Activated CD4-positive, alpha-beta T cell treated with anti-CD3 and anti-CD28 coated beads, Interleukin-2, amount 50 U/mL, for 1 hour (primary cell): ENCODE measurements around the gene RIOK1.
"Not testable (repeated sequence)": the region's sequence is repeated elsewhere in the genome, so short reads cannot be mapped to it uniquely, and the experiment has no call there.

Experiments used
- DNase-seq: peaks from one replicate; pipeline ENCODE4 v3.0.0-alpha.2; 2020

The RIOK1 gene

DNA sequence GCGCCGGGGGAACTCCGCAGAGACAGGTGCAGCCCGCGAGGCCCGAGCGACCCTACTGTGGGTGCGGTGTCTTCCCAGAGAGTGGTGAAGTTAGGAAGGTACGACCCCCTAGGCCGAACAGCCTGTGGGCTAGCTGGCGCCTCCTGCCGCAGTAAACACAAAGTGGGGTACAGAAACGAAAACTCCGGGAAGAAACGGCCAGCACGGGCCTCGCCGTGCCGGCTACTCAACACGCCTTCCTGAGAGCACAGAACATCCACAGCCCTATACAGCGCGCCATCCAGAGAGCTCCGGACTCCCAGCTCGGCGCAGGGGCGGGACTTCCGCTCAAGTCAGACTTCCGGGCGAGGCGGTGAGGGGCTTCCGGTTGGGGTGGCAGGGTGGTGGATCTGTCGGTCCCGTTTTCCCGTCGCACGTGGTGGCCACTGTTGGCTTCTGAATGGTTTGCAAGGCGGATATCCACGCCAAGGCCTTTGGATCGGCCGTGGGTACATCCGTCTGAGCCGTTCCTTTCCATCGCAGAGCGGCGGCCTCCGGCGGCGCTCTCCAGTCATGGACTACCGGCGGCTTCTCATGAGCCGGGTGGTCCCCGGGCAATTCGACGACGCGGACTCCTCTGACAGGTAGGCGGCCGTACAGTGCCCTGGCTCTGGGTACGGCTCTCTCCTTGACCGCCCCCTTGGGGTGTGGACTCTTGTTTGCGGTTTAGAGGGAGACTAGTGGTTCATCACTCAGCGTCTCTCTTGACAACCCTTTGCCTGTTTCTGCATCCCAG, at the start of gene RIOK1, which contains the start of gene CAGE1:
RIOK1 (plus strand) TSS at position 358 of the 775 bp plus-strand sequence; CDS start at position 553, 195 bp downstream.
CAGE1 (minus strand) TSS at position 292 of the 775 bp plus-strand sequence. CDS start 2,569 bp downstream, outside the sequence.
- peak; percentile 94 for DNase-seq

- no peak for DNase-seq
Measured at GRCh38 chr6:7341271-7341670, 48.3 kb upstream of the RIOK1 start.

DNA sequence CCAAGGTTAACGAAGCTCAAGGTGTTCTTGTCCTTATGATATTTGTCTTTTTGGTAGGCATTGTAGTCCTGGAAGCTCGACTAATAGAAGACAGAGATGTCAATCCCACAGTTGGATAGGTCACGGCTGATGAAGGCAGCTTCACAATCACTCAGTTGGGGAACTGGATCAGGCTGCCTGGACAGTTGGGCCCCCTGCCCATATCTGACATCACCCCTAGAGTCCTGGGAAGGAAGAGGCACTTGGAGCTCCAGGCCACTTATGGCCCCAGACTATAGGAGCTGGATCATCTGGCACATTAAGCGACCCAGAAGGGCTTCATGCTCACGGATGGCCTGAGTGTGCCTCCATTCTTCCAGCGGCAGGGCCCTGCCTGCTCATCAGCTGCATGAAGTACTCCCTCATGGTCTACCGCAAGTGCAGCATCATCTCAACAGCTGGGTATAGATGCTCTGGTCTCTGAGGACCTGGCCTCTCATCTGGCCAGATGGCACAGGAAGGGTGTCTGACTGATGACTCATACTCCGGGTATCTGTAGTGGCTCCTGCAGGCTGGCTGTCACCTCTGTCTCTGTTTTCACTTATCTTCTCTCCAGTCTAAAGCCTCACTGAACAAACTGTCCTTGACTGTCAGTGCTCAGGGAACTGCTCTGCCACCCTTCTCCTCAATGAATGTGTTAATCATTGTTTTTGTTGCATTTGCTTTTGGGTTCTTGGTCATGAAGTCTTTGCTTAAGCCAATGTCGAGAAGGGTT, 47.4 kb upstream of the RIOK1 start:
- DNase-seq, result no peak

GRCh38 chr6:7343546-7344475, 45.8 kb upstream of the RIOK1 start:
- no peak for DNase-seq

- not testable (repeated sequence) for DNase-seq
Measured at GRCh38 chr6:7344773-7345450, 44.7 kb upstream of the RIOK1 start.

- not testable (repeated sequence) for DNase-seq
Measured at GRCh38 chr6:7347551-7347997, 42.0 kb upstream of the RIOK1 start.

- DNase-seq, result not testable (repeated sequence)
Measured at GRCh38 chr6:7350591-7350990, 39.0 kb upstream of the RIOK1 start.

DNA sequence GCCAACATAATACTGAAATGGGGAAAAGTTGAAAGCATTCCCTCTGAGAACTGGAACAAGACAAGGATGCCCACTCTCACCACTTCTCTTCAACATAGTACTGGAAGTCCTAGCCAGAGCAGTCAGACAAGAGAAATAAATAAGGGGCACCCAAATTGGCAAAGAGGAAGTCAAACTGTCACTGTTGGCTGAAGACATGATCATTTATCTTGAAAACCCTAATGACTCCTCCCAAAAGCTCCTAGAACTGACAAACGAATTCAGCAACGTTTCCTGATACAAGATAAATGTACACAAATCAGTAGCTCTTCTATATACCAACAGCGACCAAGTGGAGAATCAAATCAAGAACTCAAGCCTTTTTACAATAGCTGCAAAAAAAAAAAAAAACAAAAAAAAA, 37.7 kb upstream of the RIOK1 start:
- not testable (repeated sequence) for DNase-seq

- no peak for DNase-seq
Measured at GRCh38 chr6:7367408-7367807, 22.2 kb upstream of the RIOK1 start.

- DNase-seq, result no peak
Measured at GRCh38 chr6:7373739-7374138, 15.9 kb upstream of the RIOK1 start.

DNA sequence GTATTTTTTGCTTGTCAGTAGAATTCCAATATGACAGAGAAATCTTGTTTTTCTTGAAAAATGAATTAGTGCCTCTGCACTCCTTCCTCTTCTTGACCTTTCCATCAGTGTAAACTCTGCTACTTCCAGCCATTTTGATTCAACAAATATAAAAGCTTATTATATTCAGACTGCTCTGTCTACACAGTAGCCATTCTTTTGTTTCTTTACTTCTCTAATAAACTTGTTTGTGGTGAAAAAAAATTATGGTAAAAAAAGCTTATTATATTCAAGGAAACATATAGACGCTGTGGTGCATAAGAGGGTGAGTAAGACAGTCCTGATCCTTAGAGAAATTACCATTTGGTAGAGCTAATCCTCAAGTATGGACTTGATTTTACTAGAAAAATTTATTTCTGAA, 11.6 kb upstream of the RIOK1 start:
- DNase-seq, result no peak

GRCh38 chr6:7378740-7379139, 10.9 kb upstream of the RIOK1 start:
- no peak for DNase-seq

- DNase-seq, result no peak
Measured at GRCh38 chr6:7381092-7381491, 8.5 kb upstream of the RIOK1 start.

DNA sequence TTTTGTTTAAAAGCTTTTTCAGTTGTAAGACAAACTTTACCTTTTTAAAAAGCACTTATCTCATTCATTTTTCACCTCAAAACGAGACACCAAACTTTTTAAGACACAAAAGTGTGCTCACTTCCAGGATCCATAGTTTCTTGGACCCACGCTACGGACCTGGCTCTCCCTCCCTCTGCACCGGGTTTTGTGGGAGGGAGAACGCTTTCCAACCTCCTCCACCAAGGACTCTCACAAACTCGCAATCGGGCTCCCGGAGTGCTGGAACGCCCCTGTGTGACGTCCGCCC, 502 bp upstream of the RIOK1 start:
- DNase-seq, result no peak

DNA sequence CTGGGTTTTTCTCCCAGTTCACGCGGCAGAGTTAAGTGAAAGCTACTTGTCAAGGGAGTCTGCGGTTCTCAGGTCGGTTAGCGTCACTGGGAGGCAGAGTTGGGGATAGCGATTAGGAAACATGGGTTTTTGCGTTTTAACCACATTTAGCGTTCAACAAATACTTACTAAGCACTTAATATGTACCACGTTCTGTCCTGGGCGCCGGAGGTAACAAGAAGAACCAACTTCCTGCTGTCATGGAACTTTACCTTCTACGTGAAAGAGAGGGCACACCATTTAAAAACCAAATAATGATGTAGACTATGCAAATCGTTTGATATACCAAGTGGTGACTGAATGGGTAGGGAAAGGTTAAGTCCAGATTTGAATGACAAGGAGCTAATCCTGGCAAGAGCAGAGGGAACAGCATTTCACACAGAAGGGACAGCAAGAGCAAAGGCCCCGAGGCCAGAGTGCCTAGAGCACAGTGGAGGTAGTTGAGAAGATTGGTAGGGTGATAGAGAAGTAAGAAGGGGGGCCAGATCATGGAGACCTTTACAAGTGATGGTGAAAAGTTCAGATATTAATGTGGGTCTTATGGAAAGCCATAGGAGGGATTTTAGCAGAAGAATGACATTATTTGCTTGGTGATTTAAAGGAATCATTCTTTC, 744 bp downstream of the RIOK1 start:
- DNase-seq, result peak; percentile 43

DNA sequence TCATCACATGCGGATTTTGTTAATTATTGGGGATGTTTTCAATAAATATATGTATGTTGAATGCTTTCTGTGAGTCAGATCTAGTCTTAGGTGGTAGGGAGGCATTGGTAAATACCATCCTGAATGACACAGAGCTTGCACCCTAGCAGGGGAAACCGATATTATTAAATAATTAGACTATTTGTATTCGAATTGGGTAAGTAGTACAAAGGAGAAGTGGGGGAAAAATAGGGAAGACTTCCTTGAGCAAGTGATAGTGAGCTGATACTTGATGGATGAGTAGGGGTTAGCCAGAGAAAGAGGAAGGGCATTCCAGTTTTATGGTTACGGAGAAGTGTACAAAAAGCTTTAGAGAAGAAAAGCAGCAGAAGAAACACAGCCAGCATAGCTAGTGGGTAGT, 1.5 kb downstream of the RIOK1 start:
- no peak for DNase-seq

DNA sequence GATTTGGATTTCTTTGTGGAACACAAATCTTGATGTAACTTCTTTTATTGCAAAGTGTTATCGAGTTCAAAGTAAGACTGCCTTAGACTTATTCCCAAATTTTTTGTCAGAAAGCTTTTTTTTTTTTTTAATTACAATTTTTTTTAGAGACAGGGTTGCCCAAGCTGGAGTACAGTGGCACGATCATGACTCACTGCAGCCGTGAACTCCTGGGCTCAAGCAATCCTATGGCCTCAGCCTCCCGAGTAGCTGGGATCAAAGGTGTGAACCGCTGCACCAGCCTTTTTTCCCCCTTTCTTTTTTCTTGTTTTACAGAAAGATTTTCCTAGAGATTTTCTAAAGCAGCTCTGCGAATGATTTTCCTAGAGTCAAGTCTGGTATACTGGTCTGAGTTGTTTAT, 2.8 kb downstream of the RIOK1 start:
- no peak for DNase-seq

DNA sequence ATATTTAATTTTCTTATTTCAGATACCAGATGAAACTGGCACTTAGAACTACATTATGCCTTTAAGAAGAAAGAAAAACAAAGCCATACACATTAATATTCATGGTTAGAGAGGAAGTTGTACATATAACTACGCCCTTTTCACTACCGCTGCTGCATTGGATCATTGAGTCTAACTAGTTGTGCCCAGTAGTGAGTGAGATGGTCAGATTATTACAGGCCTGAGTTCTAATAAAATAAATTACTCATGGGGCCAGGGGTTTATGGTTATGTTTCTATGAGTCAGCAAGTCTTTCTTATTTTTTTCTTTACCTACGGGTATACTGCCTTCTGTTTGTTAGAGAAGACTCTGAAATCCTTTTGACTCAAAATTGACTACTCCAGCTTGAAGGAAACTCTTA, 11.5 kb downstream of the RIOK1 start:
- DNase-seq, result no peak

GRCh38 chr6:7402716-7403115, 13.1 kb downstream of the RIOK1 start:
- DNase-seq, result no peak

DNA sequence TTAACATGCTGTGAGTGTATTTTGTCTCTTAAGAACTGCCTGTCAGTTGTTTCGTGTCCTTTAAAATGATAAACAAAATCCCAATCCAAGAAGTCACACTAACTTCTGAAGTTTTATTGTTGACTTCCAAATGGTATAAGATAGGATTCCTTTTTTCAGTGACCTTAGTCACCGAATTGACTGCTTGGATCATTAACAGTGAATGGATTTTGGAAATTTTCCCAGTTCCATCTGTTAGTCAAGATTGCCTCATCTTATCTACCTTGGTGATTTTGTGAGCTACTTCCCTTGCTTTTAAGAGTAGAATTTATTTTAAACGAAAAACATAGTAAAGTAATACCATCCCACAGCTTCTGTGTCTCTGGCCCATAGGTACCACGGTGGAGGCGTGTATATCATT, 14.9 kb downstream of the RIOK1 start:
- no peak for DNase-seq

GRCh38 chr6:7406743-7407142, 17.1 kb downstream of the RIOK1 start:
- DNase-seq, result no peak

- no peak for DNase-seq
Measured at GRCh38 chr6:7409740-7410139, 20.1 kb downstream of the RIOK1 start.
